Effector CD4-positive, alpha-beta T cell (primary cell): Measurements from ENCODE around the gene ZNF555.
"Not testable (repeated sequence)": the region's sequence is repeated elsewhere in the genome, so short reads cannot be mapped to it uniquely, and the experiment has no call there.

Experiments
- DNase-seq: peaks from one replicate; pipeline ENCODE4 v3.0.0-alpha.2; 2020
- total RNA-seq: gene quantifications from one replicate; lab custom pipeline; 2026; lab: John Stamatoyannopoulos, UW

ZNF555 gene
- 3.6 reads per million, percentile 14 among the genes with 10 or more reads in this experiment for total RNA-seq

GRCh38 chr19:2840794-2841791 lies at the start of gene ZNF555:
TSS of gene ZNF555 (plus strand) at chr19:2841475. CDS start at chr19:2841573, 98 bp downstream.
- DNase-seq, result peak; percentile 99

- no peak for DNase-seq
Observed at GRCh38 chr19:2791876-2792275, 49.4 kb upstream of the ZNF555 start.

- DNase-seq, result not testable (repeated sequence)
Observed at GRCh38 chr19:2792666-2793065, 48.6 kb upstream of the ZNF555 start.

GRCh38 chr19:2793126-2793525 lies 48.1 kb upstream of the ZNF555 start:
- no peak for DNase-seq

DNA sequence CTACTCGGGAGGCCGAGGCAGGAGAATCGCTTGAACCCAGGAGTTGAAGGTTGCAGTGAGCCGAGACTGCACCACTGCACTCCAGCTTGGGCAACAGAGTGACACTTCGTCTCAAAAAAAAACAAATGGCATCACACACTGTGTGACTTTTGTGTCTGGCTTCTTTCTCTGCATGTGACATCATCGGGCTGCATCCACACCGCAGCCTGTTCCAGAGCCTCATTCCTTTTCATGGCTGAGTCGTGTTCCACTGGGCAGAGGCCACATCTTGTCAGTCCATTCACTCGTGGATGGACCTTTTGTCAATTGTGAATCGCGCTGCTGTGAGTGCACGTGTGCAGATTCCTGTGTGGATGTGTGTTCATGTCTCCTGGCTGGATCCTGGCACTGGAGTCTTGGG lies 47.7 kb upstream of the ZNF555 start:
- no peak for DNase-seq

DNA sequence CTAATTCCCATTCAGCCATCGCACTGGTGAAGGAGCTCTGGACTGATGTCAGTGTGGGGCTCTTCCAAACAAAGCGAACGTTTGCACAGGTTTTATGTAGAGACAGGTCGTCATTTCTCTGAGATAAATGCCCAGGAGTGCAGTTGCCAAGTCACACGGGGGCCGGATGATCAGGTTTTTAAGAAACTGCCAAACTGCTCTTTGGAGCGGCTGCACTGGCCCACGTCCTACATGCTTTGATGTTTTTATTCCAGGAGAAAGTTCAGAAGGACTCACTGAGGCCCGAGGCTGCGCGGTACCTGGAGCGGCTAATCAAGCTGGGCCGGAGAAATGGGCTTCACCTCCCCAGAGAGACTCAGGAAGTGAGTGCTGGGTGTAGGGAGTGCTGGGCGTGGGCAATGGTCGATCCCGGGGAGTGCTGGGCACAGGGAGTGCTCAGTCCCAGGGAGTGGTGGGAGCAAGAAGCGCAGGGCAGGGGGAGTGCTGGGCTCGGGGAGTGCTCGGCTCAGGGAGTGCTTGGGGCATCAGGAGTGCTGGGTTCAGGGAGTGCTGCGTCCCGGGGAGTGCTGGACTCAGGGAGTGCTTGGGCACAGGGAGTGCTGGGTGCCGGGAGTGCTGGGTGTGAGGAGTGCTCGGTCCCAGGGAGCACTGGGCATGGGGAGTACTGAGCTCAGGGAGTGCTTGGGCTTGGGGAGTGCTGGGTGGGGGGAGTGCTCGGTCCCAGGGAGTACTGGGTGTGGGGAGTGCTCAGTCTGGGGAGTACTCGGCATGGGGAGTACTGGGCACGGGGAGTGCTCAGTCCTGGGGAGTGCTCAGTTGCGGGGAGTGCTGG lies 45.2 kb upstream of the ZNF555 start:
- no peak for DNase-seq

DNA sequence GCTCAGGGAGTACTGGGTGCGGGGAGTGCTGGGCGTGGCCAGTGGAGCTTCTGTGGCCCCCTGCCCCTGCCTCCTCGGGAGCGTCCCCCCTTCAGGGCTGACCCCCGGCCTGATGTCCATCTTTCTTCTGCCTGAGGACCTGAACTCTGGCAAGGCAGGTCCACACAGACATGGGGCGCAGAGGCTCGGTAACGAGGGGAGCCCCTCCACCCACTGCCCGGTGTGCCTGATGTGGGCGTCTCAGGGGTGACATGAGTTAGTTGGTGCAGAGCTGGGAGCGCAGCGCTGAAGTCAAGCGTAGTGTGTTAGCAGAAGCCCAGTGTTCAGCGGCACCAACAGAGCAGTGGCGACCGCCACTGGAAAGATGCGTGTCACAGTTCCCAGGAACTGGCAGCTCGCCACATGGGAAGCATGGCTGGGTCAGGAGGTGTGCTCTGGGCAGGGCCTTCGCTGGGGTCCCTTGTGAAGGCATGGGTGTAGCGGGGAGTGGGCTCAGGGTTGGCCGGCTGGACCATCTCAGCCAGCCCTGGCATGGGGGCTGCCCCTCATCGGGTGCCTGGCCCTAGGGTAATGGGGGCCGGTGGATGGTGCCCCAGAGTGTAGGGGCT lies 44.5 kb upstream of the ZNF555 start:
- no peak for DNase-seq

GRCh38 chr19:2797280-2797679 lies 44.0 kb upstream of the ZNF555 start:
- DNase-seq, result no peak

DNA sequence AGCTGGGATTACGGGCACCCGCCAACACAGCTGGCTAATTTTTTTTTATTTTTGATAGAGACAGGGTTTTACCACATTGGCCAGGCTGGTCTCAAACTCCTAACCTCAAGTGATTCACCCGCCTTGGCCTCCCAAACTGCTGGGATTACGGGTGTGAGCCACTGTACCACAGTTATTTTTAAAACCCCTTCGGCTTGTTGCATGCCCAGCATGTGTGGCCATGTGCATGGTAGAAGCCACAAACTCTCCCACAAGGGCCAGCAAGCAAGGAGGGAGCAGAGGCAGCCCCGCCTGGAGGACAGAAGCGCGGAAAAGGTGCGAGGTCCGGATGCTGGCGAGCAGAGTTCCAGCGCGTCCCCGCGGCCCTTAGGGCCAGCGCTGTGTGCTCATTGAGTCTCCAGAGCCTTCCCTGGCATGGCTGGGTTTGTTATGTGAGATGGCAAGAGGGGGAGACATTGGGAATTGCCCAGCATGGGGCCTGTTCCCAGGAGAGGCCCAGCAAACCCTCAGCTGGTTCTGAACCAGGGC lies 43.1 kb upstream of the ZNF555 start:
- DNase-seq, result no peak

DNA sequence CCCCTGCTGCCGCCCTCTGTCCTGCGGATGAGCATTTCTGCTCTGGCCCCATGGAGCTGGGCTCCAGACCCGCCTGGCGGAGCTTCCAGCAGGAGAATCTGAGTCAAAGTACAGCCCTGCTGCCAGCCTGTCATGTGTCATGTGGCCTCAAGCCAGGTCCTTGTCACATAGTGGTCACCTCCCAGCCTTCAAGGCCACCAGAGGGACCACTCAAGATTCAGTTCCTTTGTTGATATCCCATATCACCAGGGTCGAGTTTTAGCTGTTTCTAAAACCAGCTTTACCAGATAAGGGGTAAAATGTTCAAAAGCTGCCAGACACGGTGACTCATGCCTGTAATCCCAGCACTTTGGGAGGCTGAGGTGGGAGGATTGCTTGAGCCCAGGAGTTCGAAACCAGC lies 42.5 kb upstream of the ZNF555 start:
- DNase-seq, result no peak

GRCh38 chr19:2799273-2800020 lies 41.8 kb upstream of the ZNF555 start:
- no peak for DNase-seq

- no peak for DNase-seq
Observed at GRCh38 chr19:2800506-2800905, 40.8 kb upstream of the ZNF555 start.

- DNase-seq, result no peak
Observed at GRCh38 chr19:2802826-2803225, 38.4 kb upstream of the ZNF555 start.

- DNase-seq, result no peak
Observed at GRCh38 chr19:2803486-2804155, 37.7 kb upstream of the ZNF555 start.

- DNase-seq, result no peak
Observed at GRCh38 chr19:2804156-2805004, 36.9 kb upstream of the ZNF555 start.

DNA sequence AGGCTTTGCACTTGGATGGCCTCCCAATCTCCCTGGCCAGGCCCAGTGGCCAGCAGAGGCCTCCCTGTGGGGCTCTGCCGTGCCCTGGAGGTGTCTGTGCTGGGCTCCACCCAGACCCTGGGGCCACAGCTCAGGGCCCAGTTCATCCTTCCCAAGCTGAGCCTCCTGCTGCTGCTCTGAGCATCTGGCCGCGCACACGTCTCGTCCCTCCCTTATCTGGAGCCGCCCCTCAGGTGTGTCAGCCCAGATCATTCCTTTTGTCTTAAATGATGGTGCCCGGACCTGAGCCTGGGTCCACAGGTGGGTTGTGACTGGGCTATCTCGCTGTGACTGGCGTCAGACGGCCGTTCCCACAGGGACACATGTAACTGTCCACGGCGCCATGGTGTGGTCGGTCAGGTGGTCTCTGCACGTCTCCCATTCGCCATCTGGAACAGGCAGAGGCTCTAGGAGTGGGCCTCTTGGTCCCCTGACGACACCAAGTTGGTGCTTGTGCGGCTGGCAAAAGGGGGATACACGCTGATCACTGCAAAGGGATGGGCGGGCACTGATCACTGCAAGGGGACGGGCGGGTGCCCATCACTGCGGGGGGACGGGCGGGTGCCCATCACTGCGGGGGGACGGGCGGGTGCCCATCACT lies 35.9 kb upstream of the ZNF555 start:
- DNase-seq, result no peak

- DNase-seq, result no peak
Observed at GRCh38 chr19:2805991-2806649, 35.2 kb upstream of the ZNF555 start.

DNA sequence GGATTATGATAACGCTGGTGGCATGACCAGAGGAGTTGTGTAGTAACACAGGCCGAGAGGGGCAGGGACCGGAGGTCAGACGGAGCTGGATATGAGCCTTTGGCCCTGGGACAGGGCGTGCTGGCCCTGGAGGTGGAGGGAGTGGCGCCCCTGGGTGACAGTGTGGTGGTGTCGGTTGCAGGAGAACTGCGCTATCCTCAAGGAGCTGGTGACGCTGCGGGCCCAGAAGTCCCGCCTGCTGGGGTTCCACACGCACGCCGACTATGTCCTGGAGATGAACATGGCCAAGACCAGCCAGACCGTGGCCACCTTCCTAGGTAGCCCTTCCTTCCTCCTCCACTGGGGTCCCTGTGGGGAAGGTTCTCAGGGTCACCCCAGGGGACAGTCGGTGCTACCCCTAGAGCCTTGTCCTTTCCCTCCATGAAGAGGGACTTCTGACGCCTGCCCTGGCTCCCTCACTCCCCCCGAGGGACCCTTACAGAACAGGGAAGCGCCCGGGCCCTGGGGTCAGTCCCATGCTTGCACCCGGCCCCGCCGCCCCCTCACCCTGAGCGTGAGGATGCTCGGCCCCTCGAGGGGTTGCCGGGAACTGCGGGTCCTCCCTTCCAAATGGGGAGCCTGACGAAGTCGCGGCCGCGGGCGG lies 34.4 kb upstream of the ZNF555 start:
- no peak for DNase-seq
